Measurements from ENCODE around the gene DCTN2. TPM values are rescaled to one million over a fixed set of nuclear protein-coding genes. Genes with fewer than 3 reads are reported as not detected.
A peak's percentile ranks its signal among the peaks of the same experiment; 100 is the strongest.

DCTN2 gene
- total RNA-seq, 1 donor from 2014 or later: 105 TPM

DNA sequence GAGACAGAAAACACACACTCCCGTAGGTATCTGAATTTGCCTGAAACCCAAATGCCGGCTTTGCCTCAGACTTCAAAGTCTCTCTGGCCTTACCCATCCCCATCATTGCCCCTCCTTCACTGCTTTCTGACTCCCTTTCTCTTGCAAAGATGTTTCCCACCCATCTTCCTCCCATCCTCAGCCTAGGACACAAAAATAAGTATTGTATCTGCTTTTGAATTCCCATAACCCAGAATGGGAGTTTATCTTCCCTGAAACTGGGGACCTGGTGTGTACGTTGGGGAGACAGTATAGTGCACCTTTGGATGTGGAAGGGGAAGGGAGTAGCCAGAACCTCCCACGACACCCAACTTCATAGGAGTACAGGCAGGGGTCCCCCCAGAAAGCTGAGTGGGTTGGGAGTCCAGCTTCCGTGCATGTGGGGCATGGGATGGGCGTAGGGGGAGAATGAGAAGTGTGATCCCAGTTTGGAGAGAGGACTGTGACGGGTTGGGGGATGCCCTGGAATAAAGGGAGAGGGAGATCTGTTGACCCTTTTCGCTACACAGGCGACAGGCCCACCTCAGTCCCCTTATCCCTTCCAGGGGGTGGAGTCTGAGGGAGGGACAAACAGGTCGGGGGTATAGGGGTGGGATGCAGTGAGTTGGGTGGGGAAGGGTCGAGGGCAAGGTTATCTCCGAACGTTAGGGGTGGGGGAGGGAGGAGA is 2.4 kb upstream of the DCTN2 start:
- no peak for ATAC-seq

DNA sequence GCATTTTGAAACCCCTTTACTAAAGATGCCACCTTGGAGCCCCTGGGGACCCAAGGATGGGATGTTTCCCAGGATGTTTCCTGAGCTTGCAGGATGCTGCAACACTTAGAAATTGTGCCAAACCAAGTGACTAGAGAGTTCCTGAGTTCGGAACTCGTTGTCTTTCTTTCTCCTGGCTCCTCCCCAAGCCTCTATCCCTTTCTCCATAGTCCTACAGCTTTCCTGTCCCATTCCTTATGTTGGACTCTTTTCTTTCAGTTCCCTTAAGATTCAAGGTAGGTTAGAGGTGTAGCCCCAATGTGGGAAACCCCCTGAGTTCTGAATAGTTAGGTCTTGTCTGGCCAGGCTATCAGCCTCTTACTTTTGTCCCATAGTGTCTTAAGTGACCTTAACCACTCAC is 1.5 kb upstream of the DCTN2 start:
- no peak for ATAC-seq

DNA sequence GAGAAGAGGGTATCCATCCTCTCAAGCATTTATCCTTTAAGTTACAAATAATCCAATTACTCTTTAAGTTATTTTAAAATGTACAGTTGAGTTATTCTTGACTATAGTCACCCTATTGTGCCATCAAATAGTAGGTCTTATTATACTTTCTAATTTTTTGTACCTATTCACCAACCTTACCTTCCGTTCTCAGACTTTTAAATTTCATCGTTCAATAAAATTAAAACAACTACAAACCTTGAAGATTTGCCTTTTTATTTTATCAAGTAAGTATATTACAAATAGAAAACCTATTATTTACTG is 972 bp upstream of the DCTN2 start:
- ATAC-seq: no peak

DNA sequence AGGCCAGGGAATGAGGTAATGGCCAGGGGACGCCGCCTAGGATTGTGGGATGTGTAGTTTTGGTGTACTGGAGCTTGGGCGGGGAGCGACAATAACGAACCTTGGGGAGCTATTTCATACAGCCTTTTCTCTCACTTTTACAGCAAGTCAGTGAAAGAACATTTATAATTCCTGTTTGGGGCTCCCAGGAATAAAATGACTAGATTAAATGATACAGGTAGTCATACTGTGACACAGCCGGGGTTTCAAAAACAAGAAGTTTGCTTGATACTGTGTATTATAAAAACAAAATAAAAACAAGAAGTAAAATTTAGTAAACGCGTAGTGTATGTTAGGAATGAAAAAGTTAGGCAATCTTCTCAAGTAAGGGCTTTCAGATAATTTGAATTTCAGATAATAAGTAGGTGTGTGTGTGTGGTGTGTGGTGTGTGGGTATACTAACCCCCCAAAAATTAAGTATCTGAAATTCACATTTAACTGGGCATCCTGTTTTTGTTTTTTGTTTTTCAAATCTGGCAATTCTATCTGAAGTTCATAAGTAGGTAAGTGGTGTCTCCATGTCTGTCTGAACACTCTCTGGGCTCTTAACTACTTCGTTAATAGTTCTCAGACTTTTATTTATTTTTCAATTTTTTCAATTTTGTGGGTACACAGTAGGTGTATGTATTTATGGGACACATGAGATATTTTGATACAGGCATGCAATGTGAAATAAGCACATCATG is 458 bp upstream of the DCTN2 start:
- ATAC-seq: no peak

DNA sequence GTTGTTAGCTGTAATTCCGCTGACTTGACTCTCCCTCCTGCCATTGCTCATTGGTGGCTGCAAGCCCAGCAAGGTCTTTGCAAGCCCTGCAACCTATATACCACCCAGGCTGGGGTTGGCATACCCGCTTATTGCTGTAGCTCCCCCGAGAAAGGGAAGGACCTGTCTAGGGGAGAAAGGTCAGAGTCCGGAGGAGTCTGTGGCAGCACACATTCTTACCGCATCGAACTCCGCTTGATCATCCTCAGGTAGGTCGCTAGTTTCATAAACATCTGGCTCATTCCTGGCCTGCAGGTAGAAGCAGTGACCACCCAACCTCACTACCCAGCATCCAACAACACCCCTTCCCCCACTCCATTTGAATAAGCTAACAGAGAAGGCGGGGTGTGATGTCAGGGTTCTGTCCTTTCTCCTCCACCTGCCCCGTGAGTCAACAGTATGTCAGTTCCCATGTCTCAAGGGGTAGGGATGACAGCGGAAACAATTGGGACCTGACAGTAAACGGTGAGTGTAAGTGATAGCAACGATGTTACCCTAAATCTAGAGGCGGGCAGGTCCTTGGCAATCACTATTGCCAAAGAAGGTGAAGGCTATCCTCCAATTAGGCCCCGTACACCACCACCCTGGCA is 1.1 kb downstream of the DCTN2 start:
- ATAC-seq: peak; percentile 53

DNA sequence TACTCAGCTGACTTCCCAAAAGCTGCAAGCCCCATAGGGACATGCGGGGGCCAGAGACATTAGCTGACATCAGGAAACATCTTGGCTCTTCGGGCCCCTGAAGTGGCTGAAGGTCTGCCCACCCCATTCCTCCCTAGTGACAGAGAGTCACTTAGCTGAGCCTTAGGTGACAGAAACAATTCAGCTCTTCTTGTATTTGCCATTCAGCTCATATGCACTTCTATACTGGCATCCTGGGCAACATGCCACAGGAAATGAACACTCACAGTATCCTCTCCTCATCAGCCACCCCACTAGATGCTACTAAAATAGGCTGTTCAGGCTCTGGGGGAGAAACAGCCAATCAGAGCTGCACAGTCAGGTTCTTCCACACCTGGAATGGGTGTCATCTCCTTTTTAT is 3.4 kb downstream of the DCTN2 start:
- no peak for ATAC-seq

DNA sequence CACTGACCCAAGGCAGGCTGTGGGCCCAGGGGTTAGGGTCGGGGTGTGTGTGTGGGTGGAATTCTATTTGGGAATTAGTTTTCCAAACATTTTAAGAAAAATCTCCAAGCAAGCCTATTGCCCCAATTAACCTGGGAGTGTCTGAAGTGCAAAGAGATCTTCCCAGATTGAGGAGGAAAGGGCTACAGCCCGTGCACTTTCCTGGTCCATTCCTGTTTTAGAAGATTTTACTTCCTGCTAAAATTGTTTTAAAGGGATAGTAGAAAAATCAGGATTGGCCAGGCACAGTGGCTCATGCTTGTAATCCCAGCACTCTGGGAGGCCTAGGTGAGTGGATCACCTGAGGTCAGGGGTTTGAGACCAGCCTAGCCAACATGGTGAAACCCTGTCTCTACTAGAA is 5.3 kb downstream of the DCTN2 start:
- ATAC-seq: no peak

DNA sequence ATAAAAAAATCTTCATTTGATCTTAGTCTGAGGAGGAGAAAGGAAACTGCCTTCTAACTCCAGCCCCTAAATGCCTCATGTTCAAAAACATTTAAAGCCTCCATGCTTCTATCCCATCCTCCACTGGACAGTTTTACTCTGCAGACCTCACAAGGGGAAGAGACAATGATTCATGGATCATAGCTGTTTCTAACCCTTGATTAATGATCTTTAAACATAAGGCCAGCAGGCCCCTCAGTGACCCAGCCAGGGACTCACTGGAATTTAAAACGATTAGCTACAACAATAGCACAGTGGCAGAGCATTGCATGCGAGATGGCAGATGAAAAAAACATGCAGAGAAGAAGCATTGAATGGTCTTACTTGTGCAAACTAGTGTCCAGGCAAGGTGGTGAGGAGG is 6.0 kb downstream of the DCTN2 start:
- no peak for ATAC-seq

DNA sequence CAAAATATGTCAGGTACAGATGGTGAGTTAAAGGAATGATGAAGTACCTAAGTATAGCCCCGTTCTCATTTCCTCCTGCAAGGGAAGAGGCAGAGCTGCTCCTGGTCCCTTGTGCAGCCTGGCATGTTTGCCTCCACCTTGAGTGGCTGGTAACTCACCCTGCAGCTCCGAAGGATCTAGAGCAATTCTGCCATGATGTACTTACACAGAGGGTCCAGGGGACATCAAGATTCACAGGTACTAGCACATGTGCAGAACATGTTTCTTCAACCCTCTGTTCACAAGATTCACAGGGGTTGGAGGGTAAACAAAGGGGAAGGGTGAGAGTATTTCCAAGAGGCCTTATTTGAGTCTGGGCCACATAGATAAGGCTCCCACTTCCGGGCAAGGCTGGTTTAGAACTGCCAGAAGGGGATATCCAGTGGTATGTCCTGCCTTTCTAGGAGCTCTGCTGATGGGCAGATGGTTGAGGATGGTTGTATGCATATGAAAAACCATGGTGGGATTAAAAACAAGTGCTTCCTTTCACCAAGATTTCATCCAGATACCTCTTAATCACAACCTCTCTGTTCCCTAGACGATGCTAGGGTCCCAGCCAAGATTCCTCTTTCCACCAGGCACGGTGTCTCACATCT is 7.7 kb downstream of the DCTN2 start:
- ATAC-seq: no peak

DNA sequence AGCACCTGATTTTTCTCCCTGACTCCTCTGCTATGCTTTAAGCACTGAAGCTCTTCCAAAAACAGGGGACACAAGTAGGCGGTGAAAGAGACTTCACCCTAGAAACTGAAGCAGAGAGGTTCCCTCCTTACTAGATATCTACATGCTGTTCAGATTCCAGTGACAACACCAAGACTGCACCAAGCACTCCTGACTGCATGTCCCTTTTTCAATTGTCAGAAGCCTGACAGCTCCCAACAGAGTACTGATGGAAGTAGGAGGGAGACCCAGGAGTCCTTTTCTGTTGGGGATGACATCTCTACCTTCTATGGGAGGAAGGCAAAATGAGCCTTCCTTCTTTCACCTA is 10.4 kb downstream of the DCTN2 start:
- no peak for ATAC-seq

DNA sequence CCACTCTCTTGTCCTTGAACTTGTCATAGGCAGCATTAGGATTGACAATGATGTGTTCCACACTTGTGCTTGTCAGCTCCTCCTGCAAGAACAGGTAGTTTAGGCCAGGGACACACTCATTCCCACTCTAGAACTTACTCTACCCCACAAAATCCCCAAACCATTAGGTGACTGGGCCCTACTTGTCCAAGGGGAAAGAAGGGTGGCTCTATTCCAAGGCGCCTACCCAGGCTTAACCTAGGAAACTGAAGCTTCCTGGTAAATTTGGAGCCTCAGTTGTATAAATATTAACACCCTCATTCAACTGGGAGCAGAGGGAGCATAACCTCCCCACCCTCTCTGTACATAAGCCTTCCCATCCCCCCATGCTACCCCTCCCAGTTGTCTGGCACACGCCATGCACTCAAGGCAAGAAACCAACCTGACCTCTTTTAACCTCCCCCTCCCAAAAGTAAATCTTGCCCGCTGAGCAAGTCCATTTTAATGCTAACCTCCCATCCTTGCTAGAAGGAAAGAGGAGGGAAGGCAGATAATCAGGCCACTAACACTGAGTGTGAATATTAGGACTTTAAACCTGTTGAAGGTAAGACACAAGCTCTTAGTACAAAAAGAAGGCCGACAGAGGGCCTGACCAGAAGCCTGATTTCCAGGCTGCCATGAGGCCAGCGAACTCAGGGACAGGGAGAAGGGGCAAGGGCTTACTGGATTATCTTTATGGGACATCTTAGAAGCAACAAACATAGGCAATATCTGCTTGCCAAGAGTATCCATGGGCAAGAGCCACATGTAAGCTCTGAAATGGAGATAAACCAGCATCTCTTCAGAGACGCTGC is 11.0 kb downstream of the DCTN2 start:
- no peak for ATAC-seq

DNA sequence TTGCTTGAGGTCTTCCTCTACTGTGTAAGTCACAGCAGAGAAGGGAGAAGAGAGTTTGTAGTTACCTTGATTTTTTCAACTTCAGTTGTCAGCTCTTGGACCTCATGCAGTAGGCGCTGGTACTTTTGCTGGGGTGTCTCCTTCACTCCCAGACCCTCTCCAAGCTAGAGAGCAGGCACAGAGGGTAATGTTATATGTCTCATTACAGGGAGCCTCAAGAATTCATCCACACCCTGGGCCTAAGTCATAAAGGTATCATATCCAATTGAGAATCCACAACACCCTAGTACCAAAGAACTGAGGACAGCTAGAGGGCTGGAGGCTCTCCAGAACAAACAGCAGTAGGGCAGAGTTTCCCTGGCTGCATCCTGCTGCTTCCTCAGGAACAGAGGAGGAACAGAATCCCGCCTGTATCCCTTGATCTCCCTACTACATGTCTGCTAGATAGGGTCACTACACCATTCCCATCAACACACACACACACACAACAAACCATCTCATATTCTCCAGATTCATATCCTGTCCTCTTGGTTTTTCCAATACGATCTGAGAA is 11.9 kb downstream of the DCTN2 start:
- no peak for ATAC-seq

DNA sequence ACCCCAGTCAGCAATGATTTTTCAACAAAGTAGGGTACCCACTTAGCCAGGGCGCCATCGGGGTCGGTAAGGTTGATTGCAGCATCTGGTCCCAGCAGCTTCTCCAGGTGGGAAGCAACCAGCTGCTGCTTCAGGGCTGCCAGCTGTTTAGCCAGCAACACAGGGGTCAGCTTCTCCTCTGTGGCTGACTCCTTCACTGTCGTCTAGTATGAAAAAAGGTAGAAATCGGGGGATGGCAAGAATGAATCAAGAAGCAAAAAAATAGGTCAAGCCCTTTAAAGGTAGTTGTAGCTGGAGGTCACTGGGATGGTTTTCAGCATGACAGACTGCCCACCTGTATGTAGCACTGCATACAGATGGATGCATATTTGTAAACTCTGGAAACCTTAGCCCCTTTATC is 12.7 kb downstream of the DCTN2 start:
- ATAC-seq: no peak

DNA sequence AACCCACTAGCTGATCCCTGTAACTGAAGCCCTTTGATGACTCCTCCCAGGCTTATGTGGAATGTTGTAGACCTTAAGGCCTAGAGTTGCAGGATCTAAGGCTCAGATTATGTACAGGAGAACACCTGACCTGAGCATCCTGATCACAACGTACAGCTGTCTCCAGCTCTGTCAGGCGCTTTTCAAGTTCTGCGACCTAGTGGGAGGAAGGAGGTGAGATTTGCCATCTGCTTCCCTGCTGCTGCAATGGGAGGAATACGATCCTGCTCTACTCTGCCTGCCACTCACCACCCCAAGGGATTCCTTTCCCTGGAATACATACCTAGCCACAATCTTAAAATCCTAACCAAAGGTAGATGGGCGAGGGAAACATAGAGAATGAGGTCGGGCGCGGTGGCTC is 13.9 kb downstream of the DCTN2 start:
- no peak for ATAC-seq

DNA sequence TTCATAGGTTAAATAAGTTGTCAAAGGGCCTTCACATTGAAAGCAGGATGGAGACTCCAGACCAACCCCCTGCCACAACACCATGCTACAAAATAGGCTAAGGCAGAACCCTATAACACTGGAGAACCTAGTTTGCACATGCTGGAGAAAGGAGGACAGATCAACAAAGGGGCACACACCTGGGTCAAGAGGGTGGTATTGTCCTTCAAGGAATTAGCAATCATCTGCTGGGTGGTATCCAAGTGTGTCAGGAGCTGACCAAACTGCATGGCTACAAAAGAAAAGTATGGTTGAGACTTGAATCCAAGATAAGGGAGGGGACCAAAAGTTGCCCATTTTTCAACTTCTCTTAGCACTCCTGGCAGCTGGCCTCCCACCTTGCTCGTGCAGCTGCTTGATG is 15.2 kb downstream of the DCTN2 start:
- no peak for ATAC-seq

DNA sequence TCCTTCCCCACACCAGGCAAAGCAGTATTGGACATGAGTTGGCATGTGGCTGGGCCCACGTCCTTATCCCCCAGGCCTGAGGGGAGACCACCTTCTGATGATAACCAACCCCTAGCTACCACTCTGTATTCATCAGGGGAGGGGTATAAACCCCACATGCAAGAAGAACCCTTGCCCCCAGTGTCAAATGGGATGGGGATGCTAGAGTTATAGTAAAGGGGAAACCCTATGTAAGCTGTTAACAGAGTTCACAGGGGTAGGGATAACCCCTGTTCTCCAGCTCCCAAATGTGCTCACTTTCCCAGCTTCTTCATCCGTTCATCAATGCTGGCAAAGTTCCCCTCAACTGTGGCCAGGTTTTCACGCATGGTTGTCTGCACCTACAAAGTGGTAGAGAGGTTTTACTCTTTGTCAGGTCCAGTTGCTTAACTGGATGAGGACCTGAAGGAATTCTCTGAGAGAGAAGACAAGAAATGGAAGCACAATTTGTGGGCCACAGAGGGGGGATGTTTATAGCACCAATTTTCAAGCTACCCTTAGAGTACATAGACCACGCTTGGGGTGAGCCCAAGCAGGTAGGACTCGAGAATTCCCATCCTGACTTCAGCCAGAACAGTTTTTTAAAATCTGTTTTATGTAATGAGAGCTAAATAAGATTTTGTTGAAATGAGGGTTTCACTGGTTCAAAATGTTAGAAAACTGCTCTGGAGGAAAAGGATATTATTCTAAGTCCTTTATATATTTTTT is 16.4 kb downstream of the DCTN2 start:
- no peak for ATAC-seq

DNA sequence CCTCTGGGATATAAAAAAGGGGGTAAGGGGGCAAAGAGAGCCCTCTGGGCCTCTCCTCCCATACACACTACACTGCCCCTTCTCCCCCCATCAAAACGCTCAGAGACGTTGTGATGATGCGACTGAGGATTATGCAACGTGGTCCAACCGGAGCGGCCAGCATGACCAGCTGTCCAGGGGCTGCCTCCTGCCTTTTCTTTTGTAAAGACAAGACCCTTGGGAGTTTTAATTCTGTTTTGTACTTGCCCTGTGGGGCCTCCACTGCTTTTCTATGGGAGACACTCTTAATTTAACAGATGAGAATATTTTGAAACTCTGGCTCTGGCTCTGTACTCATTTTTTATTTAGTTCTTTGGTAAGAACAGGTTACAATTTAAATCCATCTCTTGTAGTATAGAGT is 17.2 kb downstream of the DCTN2 start:
- ATAC-seq: no peak

DNA sequence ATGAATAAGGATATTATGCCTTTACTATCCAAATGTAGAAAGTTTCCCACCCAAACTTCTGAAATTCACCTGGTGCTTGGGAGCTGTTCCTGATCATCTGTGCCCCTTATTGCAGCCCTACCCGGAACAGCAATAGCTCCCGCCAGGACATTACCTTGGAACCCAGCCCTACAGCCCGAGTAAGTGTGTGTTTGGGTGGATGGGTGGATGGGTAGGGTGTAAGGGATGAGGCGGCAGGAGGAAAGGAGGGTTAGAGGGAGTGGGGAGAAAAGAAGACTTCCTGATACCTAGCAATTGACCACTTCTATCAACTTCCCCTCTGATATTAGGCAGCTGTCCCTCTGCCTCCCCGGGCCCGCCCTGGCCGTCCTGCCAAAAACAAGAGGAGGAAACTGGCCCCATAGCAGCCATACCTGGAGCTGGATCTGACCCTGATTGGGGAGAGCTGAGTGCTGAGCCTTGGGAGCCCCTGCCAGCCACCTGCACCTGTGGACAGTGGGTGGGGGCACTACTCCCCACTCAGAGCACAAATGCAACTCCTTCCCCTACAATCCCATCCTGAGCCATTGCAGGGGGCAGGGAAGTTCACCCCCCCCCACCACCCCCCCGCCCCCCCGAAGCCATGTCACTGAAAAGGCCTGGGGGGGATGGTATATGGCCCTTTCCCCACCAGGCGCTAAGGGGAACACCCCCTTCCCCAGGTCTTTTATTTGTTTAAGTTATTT is 18.0 kb downstream of the DCTN2 start:
- ATAC-seq: no peak

DNA sequence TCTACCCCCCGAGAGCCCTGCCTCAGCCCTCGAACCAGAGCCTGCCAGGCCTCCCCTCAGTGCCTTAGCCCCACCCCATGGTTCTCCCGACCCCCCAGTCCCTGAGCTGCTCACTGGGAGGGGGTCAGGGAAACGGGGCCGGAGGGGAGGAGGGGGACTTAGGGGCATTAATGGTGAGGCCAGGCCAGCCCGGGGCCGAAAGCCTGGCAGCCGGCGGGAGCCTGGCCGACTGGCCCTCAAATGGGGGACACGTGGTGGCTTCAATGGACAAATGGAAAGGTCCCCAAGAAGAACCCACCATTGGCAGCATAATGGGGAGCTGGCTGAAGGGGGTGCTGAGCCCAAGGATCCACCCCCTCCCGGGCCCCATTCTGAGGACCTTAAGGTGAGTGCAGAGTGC is 18.8 kb downstream of the DCTN2 start:
- no peak for ATAC-seq

DNA sequence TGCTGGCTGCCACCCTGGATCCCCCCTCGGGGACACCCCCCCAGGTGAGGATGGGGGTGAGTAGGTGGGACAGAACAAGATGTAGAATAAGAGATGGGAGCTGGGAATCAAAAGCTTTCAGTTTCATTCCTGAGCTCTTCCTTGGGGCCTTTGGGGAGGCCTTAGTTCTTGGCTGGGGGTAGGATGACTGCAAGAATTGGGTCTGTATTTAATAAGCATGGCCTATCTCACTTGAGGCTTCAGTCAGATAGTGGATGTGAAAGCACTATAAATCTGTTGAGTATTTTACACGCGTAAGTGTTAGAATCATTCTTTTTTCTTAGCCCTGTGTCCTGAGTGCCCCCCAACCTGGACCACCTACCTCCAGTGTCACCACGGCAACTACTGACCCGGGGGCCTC is 19.8 kb downstream of the DCTN2 start:
- ATAC-seq: no peak

DNA sequence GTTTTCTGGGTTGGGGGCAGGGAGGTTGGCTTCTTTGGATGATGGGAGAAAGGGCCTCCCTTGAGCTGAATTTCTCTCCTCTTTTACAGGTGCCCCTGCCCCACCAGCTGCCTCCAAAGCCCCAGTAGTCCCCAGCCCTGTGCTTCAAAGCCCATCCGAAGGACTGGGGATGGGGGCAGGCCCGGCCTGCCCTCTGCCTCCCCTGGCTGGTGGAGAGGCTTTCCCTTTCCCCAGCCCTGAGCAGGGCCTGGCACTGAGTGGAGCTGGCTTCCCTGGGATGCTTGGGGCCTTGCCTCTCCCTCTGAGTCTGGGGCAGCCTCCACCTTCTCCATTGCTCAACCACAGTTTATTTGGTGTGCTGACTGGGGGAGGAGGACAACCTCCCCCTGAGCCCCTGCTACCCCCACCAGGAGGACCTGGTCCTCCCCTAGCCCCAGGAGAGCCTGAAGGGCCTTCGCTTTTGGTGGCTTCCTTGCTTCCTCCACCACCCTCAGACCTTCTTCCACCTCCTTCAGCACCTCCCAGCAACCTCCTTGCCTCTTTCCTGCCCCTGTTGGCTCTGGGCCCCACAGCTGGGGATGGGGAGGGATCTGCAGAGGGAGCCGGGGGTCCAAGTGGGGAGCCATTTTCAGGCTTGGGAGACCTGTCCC is 20.4 kb downstream of the DCTN2 start:
- no peak for ATAC-seq

Measured in esophagus mucosa (tissue), 1 donor.